Stimulated activated CD4-positive, alpha-beta T cell treated with anti-CD3 and anti-CD28 coated beads, TNF-alpha, amount 100 ng/mL, for 4 hours (primary cell): Measurements from ENCODE around the gene NDST1.

Source experiments
- DNase-seq, 3 experiments: peaks; one replicate each; pipeline ENCODE4 v3.0.0-alpha.2; 2020; ENCODE audit warnings: low read depth in 3 of 3

NDST1 gene

DNA sequence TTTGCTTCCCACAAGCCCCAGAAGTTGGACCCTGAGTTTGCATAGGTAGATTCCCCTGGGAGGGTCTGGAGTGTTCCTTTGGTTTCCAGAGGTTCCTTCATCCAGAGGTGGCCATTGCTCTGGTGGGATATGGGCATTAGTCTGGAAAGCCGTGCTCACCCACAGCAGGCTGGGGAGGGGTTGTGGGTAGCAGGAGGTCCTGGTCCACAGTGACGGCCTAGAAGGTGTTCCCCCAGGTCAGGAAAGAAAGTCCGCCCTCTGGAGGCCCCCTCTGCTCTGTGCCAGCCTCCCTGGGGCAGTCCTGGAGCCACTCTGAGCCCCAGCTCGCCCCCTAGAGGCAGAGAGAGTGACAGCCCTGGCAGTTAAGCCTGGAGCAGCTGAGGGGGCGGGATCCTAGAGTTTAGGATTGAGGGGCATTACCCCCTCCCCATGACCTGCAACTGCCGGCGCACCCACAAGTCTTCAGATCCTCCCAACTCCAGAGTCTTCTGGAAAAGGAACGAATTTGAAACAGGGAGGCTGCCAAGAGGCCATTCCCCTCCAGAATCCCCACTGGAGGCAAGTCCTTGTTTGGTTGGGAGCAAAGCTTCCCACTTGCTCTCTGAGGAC lies 36.8 kb downstream of the NDST1 start:
- peak; percentile 26 for DNase-seq

DNA sequence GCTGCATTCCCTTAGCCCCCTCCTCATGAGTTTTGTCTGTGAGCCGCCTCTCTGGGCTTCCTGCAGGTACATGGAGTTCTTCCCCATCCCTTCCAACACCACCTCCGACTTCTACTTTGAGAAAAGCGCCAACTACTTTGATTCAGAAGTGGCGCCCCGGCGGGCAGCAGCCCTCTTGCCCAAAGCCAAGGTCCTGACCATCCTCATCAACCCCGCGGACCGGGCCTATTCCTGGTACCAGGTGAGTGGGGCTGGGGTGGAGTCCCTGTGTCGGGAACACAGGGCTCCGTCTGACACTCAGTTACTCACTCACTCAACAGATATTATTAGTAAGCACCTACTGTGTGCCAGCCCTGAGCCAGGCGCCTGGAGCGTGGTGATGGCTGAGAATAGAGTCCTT lies 37.3 kb downstream of the NDST1 start:
- DNase-seq: no peak

DNA sequence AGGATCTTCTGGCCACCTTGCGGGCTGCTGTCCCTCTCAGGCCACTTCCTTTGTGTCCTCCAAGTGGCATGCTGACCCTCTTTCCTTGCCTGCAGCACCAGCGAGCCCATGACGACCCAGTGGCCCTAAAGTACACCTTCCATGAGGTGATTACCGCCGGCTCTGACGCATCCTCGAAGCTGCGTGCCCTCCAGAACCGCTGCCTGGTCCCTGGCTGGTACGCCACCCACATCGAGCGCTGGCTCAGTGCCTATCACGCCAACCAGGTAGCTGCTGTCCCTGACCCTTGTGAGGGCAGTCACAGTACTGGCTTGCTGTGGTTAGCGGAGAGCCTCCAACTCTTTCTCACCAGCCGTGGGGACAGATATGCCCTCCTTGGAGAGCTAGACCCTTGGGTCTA lies 40.2 kb downstream of the NDST1 start:
- no peak for DNase-seq

DNA sequence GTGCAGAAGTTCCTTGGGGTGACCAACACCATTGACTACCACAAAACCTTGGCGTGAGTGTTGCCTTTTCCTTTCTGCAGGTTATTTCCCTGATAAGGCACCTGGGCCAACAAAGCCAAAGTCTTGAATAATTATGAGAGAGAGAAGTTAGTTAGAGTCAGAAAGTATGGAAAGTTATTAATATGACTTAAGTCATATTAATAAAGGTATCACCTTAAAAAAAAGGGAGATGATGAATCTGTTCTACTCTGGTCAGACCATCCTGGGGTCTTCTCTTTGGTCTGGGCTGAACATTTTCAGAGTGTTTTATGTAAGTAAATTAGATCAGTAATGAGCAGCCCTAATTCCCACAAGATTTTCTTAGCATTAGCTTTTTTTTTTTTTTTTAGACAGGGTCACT lies 41.8 kb downstream of the NDST1 start:
- DNase-seq: no peak

- no peak for DNase-seq
Measured at GRCh38 chr5:150550286-150550685, 42.4 kb downstream of the NDST1 start.

DNA sequence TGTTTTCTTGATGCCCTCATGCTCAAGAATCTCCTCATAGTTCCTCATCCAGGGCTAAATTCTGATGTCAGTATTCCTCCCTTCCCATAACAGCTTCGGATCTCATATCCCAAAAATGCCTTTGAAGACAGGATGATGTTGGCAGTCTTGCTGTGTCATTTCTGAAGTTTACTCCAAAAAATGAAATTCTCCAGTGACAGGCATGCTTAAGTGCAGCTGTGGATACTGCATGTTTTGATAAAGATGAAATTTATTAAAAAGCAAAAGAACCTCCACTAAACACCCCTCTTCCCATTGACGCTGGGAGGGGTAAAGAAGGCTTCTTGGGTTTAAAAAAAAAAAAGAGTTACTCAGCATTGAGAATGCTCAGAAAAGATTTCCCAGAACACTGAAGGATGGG lies 43.1 kb downstream of the NDST1 start:
- no peak for DNase-seq

DNA sequence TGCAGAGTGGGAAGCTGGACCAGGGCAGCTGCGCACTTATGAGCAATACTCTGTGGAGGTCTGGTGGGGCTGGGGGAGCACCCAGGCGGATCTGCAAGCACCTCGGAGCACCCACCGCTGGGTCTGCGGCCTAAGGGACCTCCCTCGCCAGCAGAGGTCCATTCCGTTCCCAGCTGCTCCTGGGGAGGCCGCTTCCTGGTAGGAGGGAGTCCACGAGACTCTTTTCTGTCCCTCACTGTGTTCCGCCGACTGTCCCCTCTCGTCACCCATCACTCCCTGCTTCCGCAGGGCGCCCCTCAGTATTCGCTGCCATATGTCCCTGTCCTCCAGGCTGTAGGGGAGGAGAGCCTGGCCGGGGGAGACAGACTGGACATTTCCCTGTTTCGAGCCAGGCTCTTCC lies 45.5 kb downstream of the NDST1 start:
- no peak for DNase-seq

DNA sequence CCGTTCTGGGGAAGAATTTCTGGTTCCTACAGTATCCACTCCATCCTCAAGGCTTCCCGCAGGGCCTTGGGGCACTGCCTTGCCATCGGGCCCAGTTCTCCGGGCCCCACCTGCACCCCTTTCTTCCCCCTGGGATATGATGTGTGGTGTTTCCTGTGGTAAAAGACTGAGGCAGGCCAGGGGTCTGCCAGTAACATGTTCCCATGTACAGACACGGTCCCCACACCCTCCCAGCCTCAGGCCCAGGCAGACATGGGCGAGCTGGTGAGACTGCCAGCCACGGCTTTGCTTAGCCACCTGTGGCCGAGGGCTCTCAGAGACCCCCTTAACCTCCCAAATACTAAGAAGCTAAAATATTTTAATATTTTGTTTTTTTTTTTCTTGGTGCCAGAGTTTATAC lies 46.0 kb downstream of the NDST1 start:
- DNase-seq: no peak

GRCh38 chr5:150554857-150555256 lies 46.9 kb downstream of the NDST1 start:
- DNase-seq: no peak

GRCh38 chr5:150556106-150556505 lies 48.2 kb downstream of the NDST1 start:
- DNase-seq: no peak

DNA sequence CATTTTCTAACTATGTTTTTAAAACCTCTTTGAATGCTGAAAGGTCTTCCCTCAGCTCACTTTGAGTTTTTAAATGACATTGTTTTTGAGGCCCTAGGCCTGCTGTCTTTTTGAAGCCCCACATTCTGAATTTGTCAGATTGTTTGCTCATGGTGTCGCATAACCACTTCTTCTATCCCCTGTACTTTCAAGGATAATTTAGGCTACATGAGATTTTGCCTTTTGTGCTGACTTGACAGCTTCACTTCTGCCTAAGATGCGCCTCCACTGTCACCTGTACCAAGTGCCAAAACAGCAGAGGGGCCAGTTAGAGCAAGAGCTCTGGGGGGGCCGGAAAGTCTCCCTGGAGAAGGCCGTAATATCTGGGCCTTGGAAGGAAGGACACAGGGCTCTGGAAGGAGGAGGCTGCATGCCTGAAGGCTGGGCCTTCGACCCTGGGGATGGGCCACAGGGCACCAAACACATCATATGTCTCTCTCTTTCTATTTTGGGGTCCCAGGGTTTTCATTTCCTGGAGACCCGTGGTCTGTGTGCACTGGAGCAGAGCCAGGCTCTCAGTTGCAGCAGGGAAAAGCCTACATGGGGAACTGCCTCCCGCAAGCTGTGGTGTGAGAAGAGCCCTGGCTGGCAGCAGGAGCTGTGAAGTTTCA lies 49.1 kb downstream of the NDST1 start:
- no peak for DNase-seq

GRCh38 chr5:150557509-150557872 lies 49.6 kb downstream of the NDST1 start:
- DNase-seq: no peak

DNA sequence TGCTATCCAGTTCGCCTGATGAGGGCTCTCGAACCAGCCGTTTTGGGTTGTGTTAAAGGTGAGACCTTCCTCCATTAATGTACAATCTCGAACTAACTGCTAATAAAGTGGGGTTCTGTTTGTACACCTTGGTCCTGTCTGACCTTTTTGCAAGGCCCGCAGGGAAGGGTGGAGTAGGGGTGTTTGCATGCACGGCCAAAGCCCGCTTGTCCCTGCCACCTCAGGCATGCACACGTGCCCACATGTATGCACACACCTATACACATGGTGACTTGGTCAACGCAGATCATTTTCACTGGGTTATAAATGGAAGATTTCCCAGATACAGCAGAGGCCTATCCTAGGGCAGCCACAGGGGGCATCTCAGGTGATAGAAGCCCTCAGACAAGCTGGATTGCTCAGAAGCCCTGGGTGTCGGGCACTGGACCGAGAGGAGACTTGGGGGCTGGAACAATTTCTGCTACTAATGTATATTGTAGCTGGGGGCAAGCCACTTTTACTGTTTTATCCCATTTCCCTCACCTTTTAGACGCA lies 50.2 kb downstream of the NDST1 start:
- no peak for DNase-seq

- DNase-seq: no peak
Measured at GRCh38 chr5:150559088-150559487, 51.2 kb downstream of the NDST1 start.

GRCh38 chr5:150559701-150560100 lies 51.8 kb downstream of the NDST1 start:
- no peak for DNase-seq

GRCh38 chr5:150560401-150561191 lies 52.7 kb downstream of the NDST1 start:
- DNase-seq: peak; percentile 52 to 83 (median 59)

DNA sequence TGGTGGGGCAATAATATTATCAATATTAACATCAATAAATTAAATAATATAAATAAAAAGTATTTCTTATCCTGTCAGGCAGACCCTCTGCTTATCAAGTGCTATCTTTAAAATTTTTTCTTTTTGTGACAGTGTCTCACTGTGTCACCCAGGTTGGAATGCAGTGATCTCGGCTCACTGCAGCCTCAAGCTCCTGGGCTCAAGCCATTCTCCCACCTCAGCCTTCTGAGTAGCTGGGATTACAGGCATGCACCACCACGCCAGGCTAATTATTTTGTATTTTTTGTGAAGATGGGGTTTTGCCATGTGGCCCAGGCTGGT lies 53.2 kb downstream of the NDST1 start:
- no peak for DNase-seq

DNA sequence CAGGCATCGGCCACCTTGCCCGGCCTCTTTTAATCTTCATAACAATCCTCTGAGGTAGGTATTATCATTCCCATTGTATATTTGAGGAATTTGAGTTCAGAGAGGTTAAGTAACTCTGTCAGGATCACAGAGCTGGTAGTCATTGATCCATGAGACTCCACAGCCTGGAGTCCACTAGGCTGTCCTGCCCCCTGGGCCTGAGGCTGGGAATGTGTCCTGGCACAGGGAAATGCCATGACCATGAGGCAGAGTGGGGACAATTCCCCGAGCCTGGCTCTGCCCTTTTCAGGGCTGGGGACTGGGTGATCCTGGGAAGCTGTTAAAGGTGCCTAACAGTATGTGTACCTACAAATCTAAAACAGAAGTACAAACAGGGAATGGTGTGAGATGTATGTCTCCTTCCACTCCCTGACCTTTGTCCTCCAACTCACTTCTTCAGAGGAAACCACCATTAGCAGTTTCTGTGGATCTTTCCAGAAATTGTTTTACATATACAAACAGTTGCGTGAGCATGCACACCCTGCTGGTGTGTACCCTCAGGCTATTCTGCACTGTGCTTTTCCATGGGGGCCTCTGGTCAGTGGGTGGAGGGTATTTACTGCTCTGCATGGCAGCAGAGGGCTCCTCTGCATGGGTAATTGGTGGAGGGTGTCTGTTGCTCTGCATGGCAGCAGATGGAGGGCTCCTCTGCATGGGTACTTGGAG lies 53.8 kb downstream of the NDST1 start:
- no peak for DNase-seq

DNA sequence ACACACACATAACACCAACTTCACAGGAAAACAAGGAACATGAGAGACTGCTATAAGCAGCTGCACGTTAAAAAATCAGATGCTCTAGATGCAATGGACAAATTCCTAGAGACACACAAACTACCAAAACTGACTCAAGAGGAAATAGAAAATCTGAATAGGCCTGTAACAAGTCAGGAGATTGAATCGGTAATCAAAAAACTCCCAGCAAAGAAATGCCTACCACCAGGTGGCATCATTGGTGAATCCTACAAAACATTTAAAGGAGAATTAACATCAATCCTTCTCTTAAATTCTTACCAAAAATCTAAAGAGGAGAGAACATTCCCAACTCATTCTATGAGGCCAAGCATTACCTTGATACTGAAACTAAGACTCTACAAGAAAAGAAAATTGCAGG lies 54.9 kb downstream of the NDST1 start:
- no peak for DNase-seq

DNA sequence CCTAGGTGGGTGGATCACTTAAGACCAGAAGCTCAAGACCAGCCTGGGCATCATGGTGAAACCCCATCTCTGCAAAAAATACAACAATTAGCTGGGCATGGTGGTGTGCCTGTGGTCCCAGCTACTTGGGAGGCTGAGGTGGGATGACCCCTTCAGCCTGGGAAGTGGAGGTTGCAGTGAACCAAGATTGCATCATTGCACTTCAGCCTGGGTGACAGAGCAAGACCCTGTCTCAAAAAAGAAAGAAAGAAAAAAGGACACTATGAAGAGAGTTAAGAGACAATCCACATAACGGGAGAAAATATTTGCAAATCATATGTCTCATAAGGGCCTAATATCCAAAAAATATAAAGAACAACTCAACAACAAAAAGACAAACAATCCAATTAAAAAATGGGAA lies 57.9 kb downstream of the NDST1 start:
- no peak for DNase-seq

DNA sequence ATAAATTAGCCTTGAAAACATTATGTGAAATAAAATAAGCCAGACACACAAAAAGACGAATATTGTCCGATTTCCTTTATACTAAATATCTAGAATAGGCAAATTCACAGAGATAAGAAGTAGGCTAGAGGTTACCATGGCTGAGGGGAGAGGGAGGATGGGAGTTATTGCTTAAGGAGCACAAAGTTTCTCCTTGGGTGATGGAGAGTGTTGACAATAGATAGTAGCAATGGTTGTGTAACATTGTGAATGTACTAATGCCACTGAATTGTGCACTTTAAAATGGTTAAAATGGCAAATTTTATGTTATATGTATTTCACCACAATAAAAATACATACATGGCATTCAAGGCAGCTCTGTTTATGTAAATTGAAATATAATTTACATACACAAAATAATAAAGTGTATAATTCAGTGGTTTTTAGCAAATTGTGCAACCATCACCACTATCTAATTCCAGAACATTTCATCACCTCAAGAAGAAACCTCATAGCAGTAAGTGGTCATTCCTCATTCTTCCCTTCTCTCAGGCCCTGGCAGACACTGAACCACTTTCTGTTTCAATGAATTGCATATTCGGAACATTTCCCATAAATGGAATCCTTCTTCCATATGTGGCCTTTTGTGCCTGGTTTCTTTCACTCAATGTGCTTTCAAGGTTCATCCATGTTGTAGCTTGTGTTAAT lies 59.2 kb downstream of the NDST1 start:
- DNase-seq: no peak

DNA sequence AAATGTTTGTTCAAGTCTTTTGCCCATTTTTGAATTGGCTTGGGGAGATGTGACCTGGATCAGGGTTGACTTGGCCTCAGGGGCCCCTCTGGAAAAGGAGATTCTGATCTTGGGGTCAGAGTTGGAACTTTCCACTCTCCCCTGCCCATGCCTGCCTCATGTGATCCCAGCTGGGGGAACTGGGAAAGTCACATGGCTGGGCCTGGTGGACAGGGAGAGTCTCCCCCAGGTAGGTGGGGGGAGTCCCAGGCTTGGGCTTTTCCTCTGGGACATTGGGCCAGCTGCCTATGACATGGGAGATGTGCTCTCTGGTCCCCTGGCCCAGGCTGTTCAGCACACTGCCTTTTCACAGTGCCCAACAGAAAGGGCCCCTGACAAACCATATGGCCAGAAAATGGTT lies 60.7 kb downstream of the NDST1 start:
- DNase-seq: no peak
